ENCODE results near the gene CDIP1. TPM values are rescaled to one million over a fixed set of nuclear protein-coding genes. Genes with fewer than 3 reads are reported as not detected.

The CDIP1 gene
- total RNA-seq, 1 experiment from 2014 or later, result 6.2 TPM

DNA sequence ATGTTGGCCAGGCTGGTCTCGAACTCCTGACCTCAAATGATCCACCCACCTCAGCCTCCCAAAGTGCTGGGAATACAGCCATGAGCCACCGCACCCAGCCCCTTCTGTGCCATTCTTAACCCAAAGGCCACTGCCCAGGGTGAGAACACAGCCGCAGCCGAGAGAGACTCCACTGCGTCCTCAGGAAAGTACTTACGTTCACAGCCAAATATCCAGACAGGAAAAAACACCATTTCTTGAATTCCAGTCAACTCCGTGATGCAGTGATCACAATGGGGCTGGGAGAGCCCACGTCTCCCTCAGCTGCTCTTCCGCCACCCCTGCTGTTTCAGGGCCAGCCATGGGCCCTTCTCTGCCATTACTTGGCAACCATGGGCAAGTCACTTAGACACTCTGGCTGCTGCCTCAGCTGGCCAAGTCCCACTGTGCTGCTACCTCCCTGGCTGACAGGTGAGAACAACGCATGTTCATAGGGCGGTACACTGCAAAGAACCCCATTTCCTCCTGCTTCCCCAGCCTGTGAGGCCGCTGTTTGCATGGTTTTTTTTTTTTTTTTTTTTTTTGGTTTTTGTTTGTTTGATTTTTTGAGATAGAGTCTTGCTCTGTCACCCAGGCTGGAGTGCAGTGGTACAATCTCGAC, 4.3 kb downstream of the CDIP1 start:
- CTCF ChIA-PET, result no interaction called here
- no TSS peak for BruUV-seq (replicated peaks)
- TF ChIP-seq, protein P1, sequence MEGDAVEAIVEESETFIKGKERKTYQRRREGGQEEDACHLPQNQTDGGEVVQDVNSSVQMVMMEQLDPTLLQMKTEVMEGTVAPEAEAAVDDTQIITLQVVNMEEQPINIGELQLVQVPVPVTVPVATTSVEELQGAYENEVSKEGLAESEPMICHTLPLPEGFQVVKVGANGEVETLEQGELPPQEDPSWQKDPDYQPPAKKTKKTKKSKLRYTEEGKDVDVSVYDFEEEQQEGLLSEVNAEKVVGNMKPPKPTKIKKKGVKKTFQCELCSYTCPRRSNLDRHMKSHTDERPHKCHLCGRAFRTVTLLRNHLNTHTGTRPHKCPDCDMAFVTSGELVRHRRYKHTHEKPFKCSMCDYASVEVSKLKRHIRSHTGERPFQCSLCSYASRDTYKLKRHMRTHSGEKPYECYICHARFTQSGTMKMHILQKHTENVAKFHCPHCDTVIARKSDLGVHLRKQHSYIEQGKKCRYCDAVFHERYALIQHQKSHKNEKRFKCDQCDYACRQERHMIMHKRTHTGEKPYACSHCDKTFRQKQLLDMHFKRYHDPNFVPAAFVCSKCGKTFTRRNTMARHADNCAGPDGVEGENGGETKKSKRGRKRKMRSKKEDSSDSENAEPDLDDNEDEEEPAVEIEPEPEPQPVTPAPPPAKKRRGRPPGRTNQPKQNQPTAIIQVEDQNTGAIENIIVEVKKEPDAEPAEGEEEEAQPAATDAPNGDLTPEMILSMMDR (IDR thresholded peaks at IDR 0.05; ENCODE audit: unreplicated experiment), result no peak
- no peaks in the 10 kb centered on the region for H3K9me3 Mint-ChIP-seq (ENCODE audit: low read depth, unreplicated experiment)
- H3K4me1 Mint-ChIP-seq (ENCODE audit: low read depth, unreplicated experiment), result no peaks in the 10 kb centered on the region
- intact Hi-C loops (cut with micrococcal nuclease; ENCODE audit: unreplicated experiment), result no loop called here
- DNase-seq, result no peak
- peaks cover 18% of the 10 kb centered on the region for H3K36me3 Mint-ChIP-seq (ENCODE audit: insufficient read depth, unreplicated experiment)
- peaks cover 29% of the 10 kb centered on the region for H3K27me3 Mint-ChIP-seq (ENCODE audit: unreplicated experiment)
- H3K27ac Mint-ChIP-seq (ENCODE audit: unreplicated experiment), result no peak overlapping the region
- H3K4me3 Mint-ChIP-seq (ENCODE audit: low read depth, unreplicated experiment), result no peak overlapping the region

DNA sequence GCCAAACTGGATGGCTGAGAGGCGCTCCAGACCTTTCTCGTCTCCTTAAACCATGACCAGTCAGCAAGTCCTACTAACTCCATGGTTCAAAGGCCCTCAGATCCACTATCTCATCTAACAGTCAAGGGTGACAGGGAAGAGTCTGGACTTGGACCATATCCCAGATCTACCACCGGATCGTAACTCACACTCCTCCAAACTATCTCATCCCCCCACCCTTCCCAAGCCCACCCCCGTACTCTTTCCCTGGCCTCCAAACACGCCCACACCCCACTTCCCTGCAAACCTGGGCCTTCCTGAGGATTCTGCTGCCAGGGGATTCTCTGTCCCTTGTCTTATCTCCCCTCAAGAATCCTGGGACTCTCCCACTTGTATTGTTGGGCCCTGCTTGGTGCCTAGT, 5.1 kb downstream of the CDIP1 start:
- no peaks in the 10 kb centered on the region for H3K4me1 Mint-ChIP-seq (ENCODE audit: low read depth, unreplicated experiment)
- H3K9me3 Mint-ChIP-seq (ENCODE audit: low read depth, unreplicated experiment), result no peaks in the 10 kb centered on the region
- DNase-seq, result no peak
- no peak overlapping the region for H3K4me3 Mint-ChIP-seq (ENCODE audit: low read depth, unreplicated experiment)
- H3K36me3 Mint-ChIP-seq (ENCODE audit: insufficient read depth, unreplicated experiment), result peaks cover 10% of the 10 kb centered on the region
- BruUV-seq (replicated peaks), result no TSS peak
- CTCF ChIA-PET, result no interaction called here
- no peak overlapping the region for H3K27ac Mint-ChIP-seq (ENCODE audit: unreplicated experiment)
- intact Hi-C loops (cut with micrococcal nuclease; ENCODE audit: unreplicated experiment), result no loop called here
- peaks cover 21% of the 10 kb centered on the region for H3K27me3 Mint-ChIP-seq (ENCODE audit: unreplicated experiment)
- TF ChIP-seq, protein P1 (IDR thresholded peaks at IDR 0.05; ENCODE audit: unreplicated experiment), result no peak

- TF ChIP-seq, protein P1 (IDR thresholded peaks at IDR 0.05; ENCODE audit: unreplicated experiment), result no peak
- peaks cover 11% of the 10 kb centered on the region for H3K27me3 Mint-ChIP-seq (ENCODE audit: unreplicated experiment)
- no TSS peak for BruUV-seq (replicated peaks)
- H3K27ac Mint-ChIP-seq (ENCODE audit: unreplicated experiment), result no peak overlapping the region
- H3K4me1 Mint-ChIP-seq (ENCODE audit: low read depth, unreplicated experiment), result no peaks in the 10 kb centered on the region
- no peaks in the 10 kb centered on the region for H3K9me3 Mint-ChIP-seq (ENCODE audit: low read depth, unreplicated experiment)
- intact Hi-C loops (cut with micrococcal nuclease; ENCODE audit: unreplicated experiment), result no loop called here
- H3K36me3 Mint-ChIP-seq (ENCODE audit: insufficient read depth, unreplicated experiment), result no peaks in the 10 kb centered on the region
- no peak overlapping the region for H3K4me3 Mint-ChIP-seq (ENCODE audit: low read depth, unreplicated experiment)
- CTCF ChIA-PET, result interaction anchor here (1.2 kb wide), 1 partner anchor 14 kb away, joined by 3 read pairs; no protein-coding TSS in a partner anchor
- DNase-seq, result no peak
Observed at GRCh38 chr16:4532238-4532637, 6.3 kb downstream of the CDIP1 start.

DNA sequence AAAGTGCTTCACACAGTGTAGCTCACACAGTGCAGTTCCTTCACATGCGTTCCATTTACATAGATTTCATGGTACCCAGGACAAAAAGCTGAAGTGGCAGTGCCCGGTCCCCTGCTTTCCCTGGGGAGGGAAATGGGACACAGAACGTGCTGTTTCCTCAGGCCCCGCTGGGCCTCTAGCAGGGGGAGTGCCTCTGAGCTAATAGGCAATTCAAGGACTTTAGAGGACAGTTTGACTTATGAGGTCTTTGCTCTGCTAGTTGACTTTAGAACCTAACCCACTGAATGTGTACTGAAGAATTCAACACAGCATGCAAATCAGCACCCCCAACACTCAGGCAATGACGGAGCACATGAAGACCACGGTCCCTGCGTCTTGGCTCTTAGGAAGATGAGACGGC, 6.8 kb downstream of the CDIP1 start:
- CTCF ChIA-PET, result no interaction called here
- intact Hi-C loops (cut with micrococcal nuclease; ENCODE audit: unreplicated experiment), result no loop called here
- Mint-ChIP-seq H3K27me3 (ENCODE audit: unreplicated experiment) (peaks cover 7% of the 10 kb centered on the region), H3K36me3 (ENCODE audit: insufficient read depth, unreplicated experiment) (no peaks in the 10 kb centered on the region), H3K4me3 (ENCODE audit: low read depth, unreplicated experiment) (no peak overlapping the region), H3K9me3 (ENCODE audit: low read depth, unreplicated experiment) (no peaks in the 10 kb centered on the region), H3K27ac (ENCODE audit: unreplicated experiment) (no peak overlapping the region), H3K4me1 (ENCODE audit: low read depth, unreplicated experiment) (peaks cover 3% of the 10 kb centered on the region)
- TF ChIP-seq, protein P1 (IDR thresholded peaks at IDR 0.05; ENCODE audit: unreplicated experiment), result no peak
- no peak for DNase-seq
- BruUV-seq (replicated peaks), result no TSS peak

Data from Calu3 (cell line).